GM21526 (cell line): ENCODE data around the gene FOXL1.

Experiments
- ATAC-seq: cut with Tn5 transposase; IDR thresholded peaks from one replicate; pipeline ENCODE4 v1.9.1; 2021; ENCODE audit warnings: moderate library complexity; ENCODE audit not compliant: unreplicated experiment, low FRiP score

FOXL1 gene

GRCh38 chr16:86625821-86626220 lies 47.5 kb downstream of the FOXL1 start:
- ATAC-seq: no peak

DNA sequence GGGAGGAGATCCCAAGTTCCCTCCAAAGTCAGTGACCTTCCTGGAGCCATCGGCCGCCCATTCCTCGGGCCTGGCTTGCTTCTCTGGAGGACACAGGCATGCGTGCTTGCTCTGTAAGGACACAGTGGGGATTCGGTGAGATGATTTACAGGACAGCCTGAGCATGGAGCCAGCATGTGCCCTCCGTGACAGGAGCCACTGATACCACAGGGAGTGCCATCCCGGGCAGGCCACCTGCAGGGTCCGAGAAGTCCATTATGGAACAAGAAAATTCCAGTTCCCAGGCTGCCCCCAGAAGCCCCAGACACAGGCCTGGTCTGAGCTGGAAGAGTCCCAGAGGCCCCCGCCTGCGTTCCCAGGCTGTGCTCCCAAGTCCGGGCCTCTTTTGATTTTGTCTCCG lies 47.9 kb downstream of the FOXL1 start:
- ATAC-seq: no peak

DNA sequence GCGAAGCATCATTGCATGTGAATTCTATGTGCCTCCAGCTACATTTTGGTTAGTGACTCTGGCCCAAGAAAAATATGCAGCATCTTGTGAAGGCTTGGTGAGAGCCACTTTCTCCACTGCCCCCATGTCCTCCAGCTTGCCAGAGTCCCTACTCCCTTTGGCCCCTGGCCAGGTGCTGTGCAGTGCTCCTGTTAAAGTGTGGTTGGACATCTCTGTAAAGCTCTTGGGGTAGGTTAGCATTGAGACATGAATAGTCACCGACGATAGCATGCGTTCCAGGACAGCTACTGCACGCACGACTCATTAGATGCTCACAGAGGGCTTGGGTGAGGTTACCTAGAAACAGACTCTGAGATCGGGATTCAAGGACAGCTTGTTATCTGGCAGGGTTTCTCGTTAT lies 48.6 kb downstream of the FOXL1 start:
- no peak for ATAC-seq

GRCh38 chr16:86628614-86629013 lies 50.3 kb downstream of the FOXL1 start:
- ATAC-seq: no peak

GRCh38 chr16:86630471-86630870 lies 52.1 kb downstream of the FOXL1 start:
- no peak for ATAC-seq

GRCh38 chr16:86631444-86631843 lies 53.1 kb downstream of the FOXL1 start:
- no peak for ATAC-seq
